WTC11 (cell line): ENCODE results near the gene SYT1. TPM values are rescaled to one million over a fixed set of nuclear protein-coding genes. Genes with fewer than 3 reads are reported as not detected.
"Not testable (repeated sequence)": the region's sequence is repeated elsewhere in the genome, so short reads cannot be mapped to it uniquely, and the experiment has no call there.

ENCODE experiments used
- ATAC-seq: fragments of 200-7000 bp; cut with Tn5 transposase; 2 replicates; pipeline ENCODE4 v1.10.0; 2021; ENCODE audit warnings: mild to moderate bottlenecking, moderate library complexity
- CTCF ChIA-PET: fragments of 300-600 bp; sonication (Branson Sonifier 250); formaldehyde crosslinking; loops from one replicate; lab custom pipeline; 2021; ENCODE audit warnings: antibody characterized with exemption; lab: Charles Lee
- POLR2A ChIA-PET: fragments of 350-600 bp; sonication (Branson Sonifier 250); formaldehyde crosslinking; loops from one replicate; lab custom pipeline; 2021; ENCODE audit warnings: antibody characterized with exemption; lab: Charles Lee
- DNase-seq: peaks from one replicate; pipeline ENCODE4 v3.0.0; 2021; ENCODE audit warnings: low spot score
- H3K27ac Mint-ChIP-seq: 2 replicates; pipeline ENCODE4 v1.8.0; 2021; ENCODE audit warnings: mixed read lengths
- H3K27me3 Mint-ChIP-seq: 2 replicates; pipeline ENCODE4 v1.8.0; 2021; ENCODE audit warnings: low read depth, mild to moderate bottlenecking, moderate library complexity, mixed read lengths
- H3K36me3 Mint-ChIP-seq: 2 replicates; pipeline ENCODE4 v1.8.0; 2021; ENCODE audit warnings: mixed read lengths
- H3K4me1 Mint-ChIP-seq: 2 replicates; pipeline ENCODE4 v1.8.0; 2022; ENCODE audit warnings: mixed read lengths
- H3K4me3 Mint-ChIP-seq: 2 replicates; pipeline ENCODE4 v1.8.0; 2021; ENCODE audit warnings: mild to moderate bottlenecking, moderate library complexity, mixed read lengths
- H3K9me3 Mint-ChIP-seq: 2 replicates; pipeline ENCODE4 v1.8.0; 2021; ENCODE audit warnings: mixed read lengths
- CREM ChIP-seq: sonication (generic); formaldehyde crosslinking; IDR thresholded peaks from 2 replicates; pipeline ENCODE4 v1.8.1; 2022; ENCODE audit warnings: mild to moderate bottlenecking, missing genetic modification reagents, moderate library complexity
- CTCF ChIP-seq: fragments of 200-600 bp; IDR thresholded peaks from 2 replicates; pipeline ENCODE4 v1.8.0; 2022; ENCODE audit warnings: antibody characterized with exemption
- ELF4 ChIP-seq: sonication (generic); formaldehyde crosslinking; IDR thresholded peaks from 2 replicates; pipeline ENCODE4 v1.8.1; 2022; ENCODE audit warnings: low read depth, mild to moderate bottlenecking, moderate library complexity, missing genetic modification reagents
- GTF2I ChIP-seq: fragments of 250-450 bp; sonication (Bioruptor Pico); conservative IDR thresholded peaks from 2 replicates; pipeline ENCODE4 v1.4.0; 2021; ENCODE audit warnings: mild to moderate bottlenecking
- HMGA2 ChIP-seq: fragments of 250-450 bp; sonication (Bioruptor Pico); IDR thresholded peaks from 2 replicates; pipeline ENCODE4 v1.4.0; 2021; ENCODE audit warnings: mild to moderate bottlenecking, moderate library complexity
- JAZF1 ChIP-seq: fragments of 250-450 bp; sonication (Bioruptor Pico); IDR thresholded peaks from 2 replicates; pipeline ENCODE4 v1.9.0; 2021; ENCODE audit warnings: moderate library complexity, mild to moderate bottlenecking, inconsistent platforms
- NFATC4 ChIP-seq: fragments of 250-450 bp; sonication (Bioruptor Pico); IDR thresholded peaks from 2 replicates; pipeline ENCODE4 v1.9.0; 2021; ENCODE audit warnings: mild to moderate bottlenecking
- NFYB ChIP-seq: sonication (generic); formaldehyde crosslinking; conservative IDR thresholded peaks from 2 replicates; pipeline ENCODE4 v1.8.0; 2022; ENCODE audit warnings: low read depth, missing genetic modification reagents
- NR3C1 ChIP-seq: sonication (generic); formaldehyde crosslinking; conservative IDR thresholded peaks from 2 replicates; pipeline ENCODE4 v1.8.1; 2023; ENCODE audit warnings: low read depth, mild to moderate bottlenecking, missing genetic modification reagents
- OVOL2 ChIP-seq: fragments of 250-450 bp; sonication (Bioruptor Pico); IDR thresholded peaks from 2 replicates; pipeline ENCODE4 v1.9.0; 2021; ENCODE audit warnings: mild to moderate bottlenecking, borderline replicate concordance
- RELA ChIP-seq: sonication (generic); formaldehyde crosslinking; IDR thresholded peaks from 2 replicates; pipeline ENCODE4 v1.8.1; 2022; ENCODE audit warnings: missing genetic modification reagents, mild to moderate bottlenecking, borderline replicate concordance
- TEAD4 ChIP-seq: sonication (generic); formaldehyde crosslinking; IDR thresholded peaks from 2 replicates; pipeline ENCODE4 v1.8.0; 2022; ENCODE audit warnings: mild to moderate bottlenecking, missing genetic modification reagents
- ZNF263 ChIP-seq: sonication (generic); formaldehyde crosslinking; IDR thresholded peaks from 2 replicates; pipeline ENCODE4 v1.8.1; 2022; ENCODE audit warnings: low read depth, mild to moderate bottlenecking, moderate library complexity, missing genetic modification reagents
- total RNA-seq: library from RNA; stranded (reverse); gene quantifications from 3 replicates; pipeline ENCODE4 v1.2.3, GENCODE V29; 2021
- TF ChIP-seq, protein P1 (sequence below): fragments of 250-450 bp; sonication (Bioruptor Pico); IDR thresholded peaks from 2 replicates; pipeline ENCODE4 v1.9.0; 2021; ENCODE audit warnings: mild to moderate bottlenecking, borderline replicate concordance
- TF ChIP-seq, protein P2 (sequence below): sonication (generic); formaldehyde crosslinking; conservative IDR thresholded peaks from 2 replicates; pipeline ENCODE4 v1.8.1; 2022; ENCODE audit warnings: mild to moderate bottlenecking, missing genetic modification reagents
- TF ChIP-seq, protein P3 (sequence below): sonication (generic); formaldehyde crosslinking; IDR thresholded peaks from 2 replicates; pipeline ENCODE4 v1.8.1; 2023; ENCODE audit warnings: mild to moderate bottlenecking, moderate library complexity, missing genetic modification reagents
- TF ChIP-seq, protein P4 (sequence below): sonication (generic); formaldehyde crosslinking; IDR thresholded peaks from 2 replicates; pipeline ENCODE4 v1.8.0; 2022; ENCODE audit warnings: mild to moderate bottlenecking, missing genetic modification reagents

Gene SYT1
- total RNA-seq, 1 experiment from 2014 or later = 45.2 TPM

GRCh38 chr12:79206871-79207270 is 342.3 kb downstream of the SYT1 start:
- Mint-ChIP-seq H3K9me3 (peaks cover 17% of the 10 kb centered on the region), H3K27ac (no peak overlapping the region), H3K27me3 (no peaks in the 10 kb centered on the region), H3K36me3 (peaks cover 13% of the 10 kb centered on the region), H3K4me1 (no peaks in the 10 kb centered on the region), H3K4me3 (no peak overlapping the region)
- DNase-seq = no peak
- ChIA-PET CTCF (no interaction called here), POLR2A (no interaction called here)
- no peak for ATAC-seq
- TF ChIP-seq OVOL2 (CRISPR knock-in tag) (no peak), ELF4 (CRISPR knock-in tag) (no peak)
- TF ChIP-seq, protein P1, sequence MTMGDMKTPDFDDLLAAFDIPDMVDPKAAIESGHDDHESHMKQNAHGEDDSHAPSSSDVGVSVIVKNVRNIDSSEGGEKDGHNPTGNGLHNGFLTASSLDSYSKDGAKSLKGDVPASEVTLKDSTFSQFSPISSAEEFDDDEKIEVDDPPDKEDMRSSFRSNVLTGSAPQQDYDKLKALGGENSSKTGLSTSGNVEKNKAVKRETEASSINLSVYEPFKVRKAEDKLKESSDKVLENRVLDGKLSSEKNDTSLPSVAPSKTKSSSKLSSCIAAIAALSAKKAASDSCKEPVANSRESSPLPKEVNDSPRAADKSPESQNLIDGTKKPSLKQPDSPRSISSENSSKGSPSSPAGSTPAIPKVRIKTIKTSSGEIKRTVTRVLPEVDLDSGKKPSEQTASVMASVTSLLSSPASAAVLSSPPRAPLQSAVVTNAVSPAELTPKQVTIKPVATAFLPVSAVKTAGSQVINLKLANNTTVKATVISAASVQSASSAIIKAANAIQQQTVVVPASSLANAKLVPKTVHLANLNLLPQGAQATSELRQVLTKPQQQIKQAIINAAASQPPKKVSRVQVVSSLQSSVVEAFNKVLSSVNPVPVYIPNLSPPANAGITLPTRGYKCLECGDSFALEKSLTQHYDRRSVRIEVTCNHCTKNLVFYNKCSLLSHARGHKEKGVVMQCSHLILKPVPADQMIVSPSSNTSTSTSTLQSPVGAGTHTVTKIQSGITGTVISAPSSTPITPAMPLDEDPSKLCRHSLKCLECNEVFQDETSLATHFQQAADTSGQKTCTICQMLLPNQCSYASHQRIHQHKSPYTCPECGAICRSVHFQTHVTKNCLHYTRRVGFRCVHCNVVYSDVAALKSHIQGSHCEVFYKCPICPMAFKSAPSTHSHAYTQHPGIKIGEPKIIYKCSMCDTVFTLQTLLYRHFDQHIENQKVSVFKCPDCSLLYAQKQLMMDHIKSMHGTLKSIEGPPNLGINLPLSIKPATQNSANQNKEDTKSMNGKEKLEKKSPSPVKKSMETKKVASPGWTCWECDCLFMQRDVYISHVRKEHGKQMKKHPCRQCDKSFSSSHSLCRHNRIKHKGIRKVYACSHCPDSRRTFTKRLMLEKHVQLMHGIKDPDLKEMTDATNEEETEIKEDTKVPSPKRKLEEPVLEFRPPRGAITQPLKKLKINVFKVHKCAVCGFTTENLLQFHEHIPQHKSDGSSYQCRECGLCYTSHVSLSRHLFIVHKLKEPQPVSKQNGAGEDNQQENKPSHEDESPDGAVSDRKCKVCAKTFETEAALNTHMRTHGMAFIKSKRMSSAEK (CRISPR knock-in tag) = no peak

GRCh38 chr12:79210403-79210802 is 345.8 kb downstream of the SYT1 start:
- TF ChIP-seq GTF2I (CRISPR knock-in tag) = 0 out of 2 replicates have a peak, but pooled peaks have one; percentile 72
- DNase-seq, H3K27me3 Mint-ChIP-seq, H3K27ac Mint-ChIP-seq, H3K4me1 Mint-ChIP-seq, CTCF ChIA-PET, ATAC-seq, H3K4me3 Mint-ChIP-seq, POLR2A ChIA-PET: not testable (repeated sequence)
- peaks cover 16% of the 10 kb centered on the region for H3K9me3 Mint-ChIP-seq
- H3K36me3 Mint-ChIP-seq = peaks cover 14% of the 10 kb centered on the region

- ChIA-PET POLR2A (no interaction called here), CTCF (no interaction called here)
- Mint-ChIP-seq H3K4me1 (peaks cover 4% of the 10 kb centered on the region), H3K27me3 (no peaks in the 10 kb centered on the region), H3K27ac (peak overlapping the region; percentile 75; the same call in 1 of the 2 replicates), H3K9me3 (peaks cover 30% of the 10 kb centered on the region), H3K4me3 (no peak overlapping the region), H3K36me3 (peaks cover 41% of the 10 kb centered on the region)
- ATAC-seq = peak; percentile 63
- peak; percentile 17 for DNase-seq
- TF ChIP-seq ZNF263 (CRISPR knock-in tag) (no peak), NFYB (no peak), TEAD4 (CRISPR knock-in tag) (no peak), HMGA2 (CRISPR knock-in tag) (no peak), NR3C1 (CRISPR knock-in tag) (no peak), CTCF (no peak), RELA (CRISPR knock-in tag) (no peak), NFATC4 (CRISPR knock-in tag) (no peak), JAZF1 (no peak), CREM (CRISPR knock-in tag) (no peak)
- TF ChIP-seq, protein P2, sequence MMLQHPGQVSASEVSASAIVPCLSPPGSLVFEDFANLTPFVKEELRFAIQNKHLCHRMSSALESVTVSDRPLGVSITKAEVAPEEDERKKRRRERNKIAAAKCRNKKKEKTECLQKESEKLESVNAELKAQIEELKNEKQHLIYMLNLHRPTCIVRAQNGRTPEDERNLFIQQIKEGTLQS = no peak
- TF ChIP-seq, protein P3, sequence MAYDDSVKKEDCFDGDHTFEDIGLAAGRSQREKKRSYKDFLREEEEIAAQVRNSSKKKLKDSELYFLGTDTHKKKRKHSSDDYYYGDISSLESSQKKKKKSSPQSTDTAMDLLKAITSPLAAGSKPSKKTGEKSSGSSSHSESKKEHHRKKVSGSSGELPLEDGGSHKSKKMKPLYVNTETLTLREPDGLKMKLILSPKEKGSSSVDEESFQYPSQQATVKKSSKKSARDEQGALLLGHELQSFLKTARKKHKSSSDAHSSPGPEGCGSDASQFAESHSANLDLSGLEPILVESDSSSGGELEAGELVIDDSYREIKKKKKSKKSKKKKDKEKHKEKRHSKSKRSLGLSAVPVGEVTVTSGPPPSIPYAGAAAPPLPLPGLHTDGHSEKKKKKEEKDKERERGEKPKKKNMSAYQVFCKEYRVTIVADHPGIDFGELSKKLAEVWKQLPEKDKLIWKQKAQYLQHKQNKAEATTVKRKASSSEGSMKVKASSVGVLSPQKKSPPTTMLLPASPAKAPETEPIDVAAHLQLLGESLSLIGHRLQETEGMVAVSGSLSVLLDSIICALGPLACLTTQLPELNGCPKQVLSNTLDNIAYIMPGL (CRISPR knock-in tag) = no peak
- TF ChIP-seq, protein P4, sequence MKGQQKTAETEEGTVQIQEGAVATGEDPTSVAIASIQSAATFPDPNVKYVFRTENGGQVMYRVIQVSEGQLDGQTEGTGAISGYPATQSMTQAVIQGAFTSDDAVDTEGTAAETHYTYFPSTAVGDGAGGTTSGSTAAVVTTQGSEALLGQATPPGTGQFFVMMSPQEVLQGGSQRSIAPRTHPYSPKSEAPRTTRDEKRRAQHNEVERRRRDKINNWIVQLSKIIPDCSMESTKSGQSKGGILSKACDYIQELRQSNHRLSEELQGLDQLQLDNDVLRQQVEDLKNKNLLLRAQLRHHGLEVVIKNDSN (CRISPR knock-in tag) = no peak
Measured at GRCh38 chr12:79217306-79217705, 352.7 kb downstream of the SYT1 start.
